ENCODE data around the gene POLR3A.

POLR3A gene

GRCh38 chr10:77941790-77942189 is 87.5 kb downstream of the POLR3A start:
- no peak for DNase-seq

GRCh38 chr10:77940627-77941026 is 88.7 kb downstream of the POLR3A start:
- no peak for DNase-seq

DNA sequence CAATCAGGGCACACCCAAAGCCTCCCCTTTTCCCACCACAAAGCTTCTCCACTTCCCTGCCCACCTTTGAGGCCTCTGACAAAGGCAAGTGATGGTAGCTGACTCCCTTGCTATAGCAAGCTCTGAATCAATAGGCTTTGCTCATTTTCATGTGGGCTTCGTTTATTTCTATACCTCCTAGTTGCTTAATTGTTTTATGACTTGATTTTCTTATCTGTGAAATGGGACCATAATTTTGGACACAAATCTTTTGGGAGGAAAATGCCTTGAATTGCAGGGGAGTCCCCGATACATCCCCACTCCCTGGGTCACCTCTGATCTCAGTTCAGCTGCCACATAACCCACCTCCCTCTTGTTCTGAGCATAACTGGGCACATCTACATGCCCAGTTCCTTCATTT is 89.1 kb downstream of the POLR3A start:
- no peak for DNase-seq

- no peak for DNase-seq
Observed at GRCh38 chr10:77939561-77940001, 89.7 kb downstream of the POLR3A start.

GRCh38 chr10:77936697-77937567 is 92.4 kb downstream of the POLR3A start:
- DNase-seq = no peak

GRCh38 chr10:77932016-77932715 is 97.1 kb downstream of the POLR3A start:
- no peak for DNase-seq

GRCh38 chr10:77927402-77928246 is 101.7 kb downstream of the POLR3A start:
- DNase-seq = no peak

DNA sequence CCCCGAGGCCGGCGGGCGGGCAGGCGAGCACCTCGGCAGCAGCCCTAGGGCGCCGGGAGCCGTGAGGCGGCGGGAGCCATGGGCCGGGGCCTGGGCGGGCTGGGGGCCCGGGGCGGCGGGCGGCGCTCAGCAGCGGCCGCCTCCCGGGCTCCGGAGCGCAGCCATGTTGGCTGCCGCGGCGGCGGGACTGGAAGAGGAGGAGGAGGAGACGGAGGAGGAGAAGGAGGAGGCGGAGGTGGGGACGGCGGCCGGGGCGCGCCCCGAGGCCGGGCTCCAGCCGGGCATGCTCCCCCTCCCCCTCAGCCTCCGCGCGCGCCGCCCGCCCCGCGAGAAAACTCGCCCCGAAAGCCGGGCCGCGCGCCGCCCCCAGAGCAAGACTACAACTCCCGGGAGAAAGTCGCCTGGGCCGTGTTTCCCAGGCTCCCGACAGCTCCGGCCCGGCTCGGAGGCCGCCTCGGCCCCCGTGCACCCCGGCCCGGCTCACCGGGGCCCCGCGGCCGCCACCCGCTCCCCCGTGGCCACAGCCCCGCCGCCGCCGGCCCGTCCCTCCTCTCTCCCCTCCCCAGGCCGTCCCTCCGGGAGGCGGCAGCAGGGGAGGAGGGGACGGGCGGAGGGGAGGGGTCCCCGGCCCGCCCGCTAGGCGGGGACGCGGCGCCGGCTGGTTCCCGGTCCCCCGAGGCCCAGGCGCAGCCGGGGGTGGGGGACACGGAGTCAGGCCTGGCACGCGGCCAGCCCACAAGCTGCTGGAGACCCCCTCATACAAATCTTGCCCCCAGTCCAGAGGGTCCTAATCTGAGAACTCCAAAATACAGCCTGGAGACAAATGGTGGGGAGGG is 102.5 kb downstream of the POLR3A start, which contains the start of gene DLG5:
TSS of gene DLG5 (minus strand) at position 190 of the 836 bp plus-strand sequence. CDS start 235 bp downstream, outside the sequence.
- peak in 1 of 5 donors; percentile 7 for DNase-seq

DNA sequence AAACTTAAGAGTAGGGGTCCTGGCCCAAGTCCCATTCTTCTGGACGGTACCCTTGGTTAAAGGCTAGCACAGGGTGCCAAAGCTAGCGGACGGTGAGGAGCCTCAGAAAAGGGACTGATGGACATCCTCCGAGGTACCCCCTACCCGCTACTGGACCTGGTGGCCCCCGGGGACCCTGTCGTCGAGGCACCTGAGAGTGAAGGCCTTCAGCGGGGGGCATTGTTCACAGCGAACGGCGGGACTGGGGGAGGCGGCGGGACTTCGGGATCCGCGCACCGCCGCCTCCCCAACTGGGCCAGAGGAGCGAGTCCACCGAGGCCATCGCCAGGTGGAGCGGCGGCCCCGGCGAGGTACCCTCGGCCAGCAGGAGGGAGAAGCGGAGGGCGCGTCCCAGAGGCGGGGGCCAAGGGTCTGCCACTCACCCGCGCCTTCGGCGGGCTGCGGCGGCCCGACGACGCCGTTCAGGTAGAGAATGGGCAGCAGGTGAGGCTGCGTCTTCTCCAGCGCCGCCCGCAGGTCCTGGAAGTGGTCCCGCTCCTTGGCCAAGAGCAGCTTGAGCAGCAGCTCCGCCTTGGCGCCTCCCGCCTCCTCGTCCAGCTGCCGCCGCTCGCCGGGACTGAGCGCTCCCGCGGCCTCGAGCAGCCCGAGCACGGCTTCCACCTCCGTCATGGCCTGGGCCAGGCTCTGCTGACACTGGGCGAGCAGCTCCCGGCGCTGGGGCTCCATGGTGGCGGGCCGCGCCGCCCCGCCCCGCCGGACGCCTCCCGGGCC is 103.3 kb downstream of the POLR3A start:
- DNase-seq = peak in 2 of 5 donors; percentile 4 to 6

DNA sequence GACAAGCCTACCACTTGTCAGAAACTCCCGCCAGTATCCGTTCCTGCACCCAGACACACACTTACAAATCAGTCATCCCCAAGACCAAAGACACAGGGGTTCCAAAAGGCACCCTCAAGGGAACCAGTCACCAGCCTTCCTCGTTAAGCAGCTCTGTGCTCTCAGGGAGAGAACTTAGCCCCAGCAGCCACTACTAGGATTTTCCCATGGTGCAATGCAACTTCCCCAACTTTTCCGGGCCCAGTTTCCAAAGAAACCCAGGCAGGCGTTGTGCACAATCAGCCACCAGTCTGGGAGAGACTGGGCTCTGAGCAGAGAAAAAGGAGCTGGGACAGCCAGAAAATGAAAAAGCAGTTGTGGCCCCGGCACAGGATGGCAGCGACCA is 103.9 kb downstream of the POLR3A start:
- DNase-seq = no peak

GRCh38 chr10:77922566-77923179 is 106.6 kb downstream of the POLR3A start:
- no peak for DNase-seq

DNA sequence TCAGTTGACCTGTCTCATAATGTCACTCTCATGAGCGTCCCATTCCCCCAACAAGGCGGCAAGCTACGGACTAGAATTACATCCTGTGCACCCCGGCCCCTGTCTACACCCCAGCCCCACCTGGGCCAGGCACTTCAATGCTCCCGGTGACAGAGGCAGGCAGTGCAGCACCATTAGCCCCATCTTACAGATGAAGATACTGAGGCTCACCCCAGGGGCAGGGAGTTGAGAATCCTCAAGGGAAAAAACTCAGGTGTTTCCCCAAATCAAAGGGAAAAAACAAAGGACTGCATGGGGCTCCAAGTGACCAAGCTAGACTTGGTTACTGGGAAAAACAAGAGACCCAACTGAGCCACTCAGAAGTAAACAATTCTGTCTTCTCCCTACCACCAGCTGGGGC is 107.3 kb downstream of the POLR3A start:
- DNase-seq = no peak

GRCh38 chr10:77921395-77921794 is 107.9 kb downstream of the POLR3A start:
- DNase-seq = no peak

DNA sequence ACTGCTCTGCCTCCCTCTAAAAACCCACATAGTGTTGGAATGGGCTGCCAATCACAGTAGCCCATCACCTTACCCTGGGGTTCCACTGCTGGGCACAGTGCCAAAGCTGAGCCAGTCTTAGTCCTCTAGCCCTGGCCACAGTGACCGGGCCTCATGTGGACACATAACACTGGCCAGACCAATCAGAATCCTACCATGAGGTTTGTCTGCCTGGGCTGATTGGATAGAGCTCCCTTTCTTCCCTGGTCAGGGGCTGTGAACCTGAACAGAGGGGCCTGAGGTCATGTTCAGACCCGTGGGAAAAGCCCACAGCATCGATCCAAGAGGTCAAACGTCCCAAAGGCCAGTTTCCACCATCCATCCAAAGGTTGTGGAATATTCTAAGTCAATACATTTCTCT is 108.8 kb downstream of the POLR3A start:
- DNase-seq = no peak

DNA sequence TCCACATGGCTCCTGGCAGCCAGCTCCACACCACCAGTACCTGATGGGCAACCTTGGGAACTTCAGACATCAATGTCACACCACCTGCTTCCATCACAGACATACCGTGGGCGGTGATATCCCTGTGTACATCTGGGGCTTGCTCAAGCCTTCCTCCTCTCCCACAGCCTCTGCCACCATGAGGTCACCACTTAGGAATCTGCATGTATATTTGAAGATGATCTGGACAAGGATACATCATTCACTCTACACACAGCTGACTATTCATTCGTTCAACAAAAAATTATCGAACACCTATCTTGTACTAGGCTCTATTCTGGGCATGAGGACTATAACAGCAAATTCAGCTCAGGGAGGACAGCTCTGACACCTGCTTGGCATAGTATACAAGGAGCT is 109.6 kb downstream of the POLR3A start:
- DNase-seq = no peak
